Measurements from ENCODE around the gene KLHDC4.
"Not testable (repeated sequence)": the region's sequence is repeated elsewhere in the genome, so short reads cannot be mapped to it uniquely, and the experiment has no call there.

KLHDC4 gene

GRCh38 chr16:87684106-87684677, 81.6 kb downstream of the KLHDC4 start:
- no peak for TF ChIP-seq CTCF (IDR thresholded peaks at IDR 0.05; ENCODE audit: extremely low read depth, insufficient read depth, missing control alignments)
- in situ Hi-C loops (cut with MboI; ENCODE audit: low pct_unique_long_range_greater_than_20kb, low sequenced_read_pairs, unreplicated experiment): no loop called here
- no peak for DNase-seq (ENCODE audit: low spot score)

- in situ Hi-C loops (cut with MboI; ENCODE audit: low pct_unique_long_range_greater_than_20kb, low sequenced_read_pairs, unreplicated experiment): no loop called here
- no peak for DNase-seq (ENCODE audit: low spot score)
- TF ChIP-seq CTCF (IDR thresholded peaks at IDR 0.05; ENCODE audit: extremely low read depth, insufficient read depth, missing control alignments): no peak
Observed at GRCh38 chr16:87682852-87683399, 82.9 kb downstream of the KLHDC4 start.

GRCh38 chr16:87681981-87682570, 83.7 kb downstream of the KLHDC4 start:
- in situ Hi-C loops (cut with MboI; ENCODE audit: low pct_unique_long_range_greater_than_20kb, low sequenced_read_pairs, unreplicated experiment): no loop called here
- TF ChIP-seq CTCF (IDR thresholded peaks at IDR 0.05; ENCODE audit: extremely low read depth, insufficient read depth, missing control alignments): peak; percentile 42
- peak; percentile 77 for DNase-seq (ENCODE audit: low spot score)

- DNase-seq (ENCODE audit: low spot score); in situ Hi-C loops (cut with MboI; ENCODE audit: low pct_unique_long_range_greater_than_20kb, low sequenced_read_pairs, unreplicated experiment): not testable (repeated sequence)
Observed at GRCh38 chr16:87681051-87681602, 84.7 kb downstream of the KLHDC4 start.

- in situ Hi-C loops (cut with MboI; ENCODE audit: low pct_unique_long_range_greater_than_20kb, low sequenced_read_pairs, unreplicated experiment): no loop called here
- no peak for DNase-seq (ENCODE audit: low spot score)
- TF ChIP-seq CTCF (IDR thresholded peaks at IDR 0.05; ENCODE audit: extremely low read depth, insufficient read depth, missing control alignments): no peak
Observed at GRCh38 chr16:87680272-87680644, 85.5 kb downstream of the KLHDC4 start.

GRCh38 chr16:87679593-87680271, 86.1 kb downstream of the KLHDC4 start:
- no peak for TF ChIP-seq CTCF (IDR thresholded peaks at IDR 0.05; ENCODE audit: extremely low read depth, insufficient read depth, missing control alignments)
- DNase-seq (ENCODE audit: low spot score): no peak
- in situ Hi-C loops (cut with MboI; ENCODE audit: low pct_unique_long_range_greater_than_20kb, low sequenced_read_pairs, unreplicated experiment): no loop called here

GRCh38 chr16:87678618-87679017, 87.2 kb downstream of the KLHDC4 start:
- in situ Hi-C loops (cut with MboI; ENCODE audit: low pct_unique_long_range_greater_than_20kb, low sequenced_read_pairs, unreplicated experiment): no loop called here
- TF ChIP-seq CTCF (IDR thresholded peaks at IDR 0.05; ENCODE audit: extremely low read depth, insufficient read depth, missing control alignments): no peak
- no peak for DNase-seq (ENCODE audit: low spot score)
